IPS-15b (cell line): ENCODE measurements around the gene CDYL2.

Experiments
- H3K27me3 ChIP-seq: one replicate; pipeline ENCODE4 v1.6.1; 2013; ENCODE audit warnings: low read length; ENCODE audit not compliant: control insufficient read depth, insufficient read depth
- H3K36me3 ChIP-seq: one replicate; pipeline ENCODE4 v1.6.1; 2013; ENCODE audit warnings: low read length; ENCODE audit not compliant: control insufficient read depth, insufficient read depth
- H3K4me1 ChIP-seq: one replicate; pipeline ENCODE4 v1.6.1; 2013; ENCODE audit warnings: mild to moderate bottlenecking, low read length; ENCODE audit not compliant: control insufficient read depth, insufficient read depth
- H3K4me3 ChIP-seq: one replicate; pipeline ENCODE4 v1.5.1; 2013; ENCODE audit warnings: low read depth, low read length
- H3K9ac ChIP-seq: one replicate; pipeline ENCODE4 v1.6.1; 2013; ENCODE audit warnings: low read depth, mild to moderate bottlenecking, low read length
- H3K9me3 ChIP-seq: one replicate; pipeline ENCODE4 v1.6.1; 2013; ENCODE audit warnings: mild to moderate bottlenecking, low read length; ENCODE audit not compliant: control insufficient read depth, insufficient read depth

CDYL2 gene

DNA sequence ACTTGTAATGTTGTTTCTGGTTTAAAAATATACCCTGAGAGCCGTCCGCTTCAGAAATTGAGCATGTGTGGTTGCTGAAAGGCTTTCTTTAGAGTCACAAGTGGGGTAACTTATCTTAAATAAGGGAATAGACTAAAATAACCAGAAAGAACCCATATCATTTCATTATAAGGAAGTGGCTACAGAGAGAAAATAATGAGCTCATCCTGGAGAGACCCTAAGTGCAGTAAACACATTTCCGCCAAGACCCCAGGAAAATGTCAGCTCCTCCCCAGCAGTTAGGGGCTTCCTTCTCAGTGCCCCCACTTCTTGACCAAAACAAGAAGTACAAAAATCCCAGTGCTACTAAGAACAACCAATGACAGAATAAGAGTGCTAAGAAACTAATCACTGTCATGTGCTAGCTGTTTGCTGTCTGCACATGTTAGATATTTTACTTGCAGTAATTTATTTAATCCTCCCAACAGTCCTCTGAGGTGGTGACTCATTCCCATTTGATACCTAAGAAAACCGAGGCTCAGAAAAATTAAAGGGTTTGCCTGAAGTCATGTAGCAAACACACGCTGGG is 83.5 kb downstream of the CDYL2 start:
- Histone ChIP-seq H3K9ac (no peak overlapping the region), H3K4me1 (no peaks in the 10 kb centered on the region), H3K36me3 (no peaks in the 10 kb centered on the region), H3K4me3 (no peak overlapping the region), H3K9me3 (no peaks in the 10 kb centered on the region), H3K27me3 (no peaks in the 10 kb centered on the region)

GRCh38 chr16:80719573-80719972 is 84.8 kb downstream of the CDYL2 start:
- Histone ChIP-seq H3K9me3 (no peaks in the 10 kb centered on the region), H3K27me3 (no peaks in the 10 kb centered on the region), H3K9ac (no peak overlapping the region), H3K4me1 (no peaks in the 10 kb centered on the region), H3K36me3 (no peaks in the 10 kb centered on the region), H3K4me3 (no peak overlapping the region)

DNA sequence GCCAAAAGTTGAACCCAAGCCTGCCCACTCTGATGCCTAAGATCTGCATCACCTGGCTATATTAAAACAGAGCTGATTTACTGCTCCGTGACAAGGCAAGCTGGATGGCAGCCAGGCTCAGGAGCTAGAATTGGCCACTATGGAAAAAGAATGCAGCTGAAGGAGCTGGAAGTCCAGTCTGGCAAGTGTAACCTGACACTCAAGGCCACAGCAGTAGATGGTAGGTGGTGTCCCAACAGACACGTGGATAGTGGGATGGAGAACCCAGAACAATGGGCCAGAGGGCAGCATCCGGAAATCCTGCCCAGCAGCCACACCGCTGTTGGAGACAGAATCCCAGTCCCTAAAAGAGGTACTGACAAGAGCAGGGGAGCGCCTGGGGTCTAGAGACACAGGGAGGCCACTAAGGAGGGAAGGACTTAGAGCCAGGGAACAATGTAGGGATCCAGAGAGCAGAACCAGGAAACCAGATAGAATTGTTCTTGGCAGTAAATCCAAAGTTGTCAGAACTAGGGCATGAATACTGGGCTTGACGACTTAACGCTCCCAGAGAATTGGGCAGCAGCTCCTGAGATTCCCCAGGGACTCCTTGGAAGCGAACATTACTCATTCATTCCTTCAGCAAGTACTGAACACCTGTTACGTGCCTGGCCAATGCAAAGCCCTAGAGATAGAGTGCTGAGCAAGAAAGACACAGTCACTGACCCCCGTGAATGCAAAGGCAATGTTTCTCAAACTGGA is 85.7 kb downstream of the CDYL2 start:
- no peaks in the 10 kb centered on the region for H3K36me3 ChIP-seq
- no peaks in the 10 kb centered on the region for H3K4me1 ChIP-seq
- H3K27me3 ChIP-seq = no peaks in the 10 kb centered on the region
- no peak overlapping the region for H3K4me3 ChIP-seq
- H3K9ac ChIP-seq = no peak overlapping the region
- H3K9me3 ChIP-seq = no peaks in the 10 kb centered on the region

- Histone ChIP-seq H3K27me3 (no peaks in the 10 kb centered on the region), H3K9ac (no peak overlapping the region), H3K4me3 (no peak overlapping the region), H3K36me3 (no peaks in the 10 kb centered on the region), H3K4me1 (no peaks in the 10 kb centered on the region), H3K9me3 (no peaks in the 10 kb centered on the region)
Observed at GRCh38 chr16:80717611-80718010, 86.8 kb downstream of the CDYL2 start.

DNA sequence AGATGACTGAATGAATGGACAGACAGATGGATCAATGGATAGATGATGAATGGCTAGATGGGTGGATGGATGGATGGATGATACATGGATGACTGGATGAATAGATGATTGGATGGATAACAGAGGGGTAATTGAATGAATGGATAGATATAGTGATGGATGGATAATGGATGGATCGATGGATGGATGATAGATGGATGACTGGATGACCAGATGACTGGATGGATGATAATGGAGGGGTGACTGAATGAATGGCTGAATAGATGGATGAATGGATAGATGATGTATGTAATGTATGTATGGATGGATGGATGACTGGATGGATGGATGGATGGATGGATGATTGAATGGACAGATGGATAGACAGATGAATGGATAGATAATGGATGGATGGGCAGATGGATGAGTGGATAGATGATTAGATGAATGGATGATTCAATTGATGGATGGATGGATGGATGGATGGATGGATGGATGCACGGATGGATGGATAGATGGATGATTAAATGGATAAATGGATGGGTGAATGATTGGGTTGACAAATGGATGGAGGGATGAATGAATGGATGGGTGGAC is 87.7 kb downstream of the CDYL2 start:
- no peaks in the 10 kb centered on the region for H3K9me3 ChIP-seq
- no peak overlapping the region for H3K4me3 ChIP-seq
- no peak overlapping the region for H3K9ac ChIP-seq
- H3K27me3 ChIP-seq = no peaks in the 10 kb centered on the region
- no peaks in the 10 kb centered on the region for H3K36me3 ChIP-seq
- H3K4me1 ChIP-seq = no peaks in the 10 kb centered on the region

DNA sequence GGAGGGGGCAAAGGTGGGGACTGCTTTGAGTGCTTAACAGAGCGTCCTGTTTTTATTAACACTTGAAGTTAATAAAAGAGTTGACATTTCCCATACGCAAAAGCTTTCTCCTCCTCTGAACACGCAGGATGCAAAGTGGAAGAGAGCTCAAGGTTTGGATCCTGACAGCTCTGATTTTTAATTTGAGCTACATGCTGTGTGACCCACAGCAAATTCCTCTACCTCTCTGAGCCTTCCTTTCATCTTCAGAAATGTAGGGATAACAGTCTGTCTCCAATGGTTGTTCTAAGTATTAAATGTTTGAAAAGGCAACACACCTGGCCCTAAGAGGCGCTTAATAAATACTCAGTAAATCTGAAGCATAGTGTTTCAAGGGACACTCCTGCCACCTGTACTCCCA is 93.0 kb downstream of the CDYL2 start:
- Histone ChIP-seq H3K4me3 (no peak overlapping the region), H3K9ac (no peak overlapping the region), H3K9me3 (no peaks in the 10 kb centered on the region), H3K36me3 (no peaks in the 10 kb centered on the region), H3K27me3 (no peaks in the 10 kb centered on the region), H3K4me1 (no peaks in the 10 kb centered on the region)

DNA sequence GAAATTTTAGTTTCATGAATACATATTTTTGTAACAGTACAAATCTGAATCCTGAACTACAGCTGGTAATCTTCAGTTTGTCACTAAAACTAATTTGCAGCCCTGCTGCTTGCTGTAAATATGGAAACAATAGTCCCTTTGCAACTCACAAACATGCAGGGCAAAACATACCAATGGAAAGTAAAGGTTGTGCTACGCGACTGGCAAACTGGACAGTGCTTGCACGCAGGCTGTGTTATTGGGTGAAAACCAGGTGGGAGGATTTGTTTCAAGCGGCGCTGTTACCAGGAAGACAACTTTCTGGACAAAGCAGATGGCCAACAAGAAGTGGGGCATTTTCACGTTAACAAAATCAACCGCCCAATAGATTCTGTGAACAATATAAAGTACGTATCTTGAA is 93.5 kb downstream of the CDYL2 start:
- Histone ChIP-seq H3K4me3 (no peak overlapping the region), H3K9me3 (no peaks in the 10 kb centered on the region), H3K9ac (no peak overlapping the region), H3K4me1 (no peaks in the 10 kb centered on the region), H3K36me3 (no peaks in the 10 kb centered on the region), H3K27me3 (no peaks in the 10 kb centered on the region)

- Histone ChIP-seq H3K4me1 (no peaks in the 10 kb centered on the region), H3K9me3 (no peaks in the 10 kb centered on the region)
Observed at GRCh38 chr16:80708823-80709222, 95.6 kb downstream of the CDYL2 start.

DNA sequence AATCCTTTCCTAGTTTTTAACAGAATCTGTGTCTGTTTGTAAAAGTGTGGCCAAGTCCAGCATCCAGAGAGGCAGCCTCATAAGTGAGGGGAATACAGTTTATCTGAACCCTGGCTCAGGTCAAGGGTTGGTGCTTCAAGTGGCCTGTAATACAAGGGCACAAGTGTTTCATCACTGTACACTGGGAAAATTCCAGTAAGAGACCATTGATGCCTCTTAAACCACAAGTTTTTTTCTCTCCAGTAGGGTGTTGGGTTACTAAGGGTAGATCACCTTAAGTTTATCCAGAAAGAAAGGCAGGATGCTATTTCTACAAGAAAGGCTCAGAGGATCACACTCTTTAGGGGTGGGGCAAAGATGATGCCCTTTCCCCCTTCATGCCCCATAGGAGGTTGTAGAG is 96.7 kb downstream of the CDYL2 start:
- Histone ChIP-seq H3K9ac (no peak overlapping the region), H3K4me1 (no peaks in the 10 kb centered on the region), H3K9me3 (no peaks in the 10 kb centered on the region), H3K27me3 (no peaks in the 10 kb centered on the region), H3K4me3 (no peak overlapping the region), H3K36me3 (no peaks in the 10 kb centered on the region)

More at GRCh38 chr16:80708823-80709222, 95.6 kb downstream of the CDYL2 start:
- Histone ChIP-seq H3K27me3 (no peaks in the 10 kb centered on the region), H3K36me3 (no peaks in the 10 kb centered on the region), H3K4me3 (no peak overlapping the region), H3K9ac (no peak overlapping the region)

- Histone ChIP-seq H3K36me3 (no peaks in the 10 kb centered on the region), H3K4me3 (no peak overlapping the region), H3K9ac (no peak overlapping the region), H3K27me3 (no peaks in the 10 kb centered on the region), H3K4me1 (no peaks in the 10 kb centered on the region), H3K9me3 (no peaks in the 10 kb centered on the region)
Observed at GRCh38 chr16:80705596-80705995, 98.8 kb downstream of the CDYL2 start.

DNA sequence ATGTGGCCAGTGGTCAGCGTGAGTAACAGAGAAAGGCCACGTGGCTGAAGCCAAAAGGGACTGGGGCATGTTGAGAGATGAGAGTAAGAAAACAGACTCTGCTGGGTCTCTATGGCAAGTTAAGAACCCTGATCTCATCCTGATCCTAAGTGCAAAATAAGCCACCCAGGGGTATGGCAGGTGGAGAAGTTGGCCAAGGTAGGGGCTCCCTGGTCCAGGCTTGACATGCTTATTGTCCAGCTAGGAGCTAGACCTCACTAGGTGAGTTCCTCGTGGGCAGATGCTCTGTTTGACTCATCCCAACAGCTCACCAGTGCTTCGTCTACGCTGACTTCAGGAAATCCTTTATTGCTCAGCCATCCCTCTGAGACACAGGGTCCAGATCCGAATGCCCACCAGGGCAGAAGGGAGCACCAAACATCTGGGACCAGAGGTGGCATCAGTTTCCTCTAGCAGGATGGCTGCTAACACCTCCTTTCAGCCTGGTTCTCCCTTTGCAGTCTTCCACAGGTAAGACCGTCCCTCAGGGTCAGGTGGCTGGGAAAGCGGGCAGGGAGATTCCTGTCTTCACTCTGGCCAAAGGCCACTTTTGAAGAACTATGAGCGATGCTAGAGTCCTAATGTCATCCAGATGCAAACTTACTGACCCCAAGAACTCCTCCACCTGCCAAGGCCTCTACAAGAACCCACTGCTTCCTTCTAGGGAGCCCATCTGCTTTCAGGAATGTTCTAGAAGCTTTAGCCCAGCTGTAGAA is 99.5 kb downstream of the CDYL2 start:
- H3K36me3 ChIP-seq = no peaks in the 10 kb centered on the region
- H3K4me3 ChIP-seq = no peak overlapping the region
- H3K9me3 ChIP-seq = no peaks in the 10 kb centered on the region
- H3K27me3 ChIP-seq = no peaks in the 10 kb centered on the region
- H3K4me1 ChIP-seq = no peaks in the 10 kb centered on the region
- no peak overlapping the region for H3K9ac ChIP-seq
